Islet precursor cell (in vitro differentiated cells): ENCODE results near the gene C14orf93.

Experiments used
- DNase-seq: peaks from one replicate; pipeline ENCODE4 v3.0.0-alpha.2; 2018

C14orf93 gene

GRCh38 chr14:23045419-23046357 lies 35.7 kb upstream of the C14orf93 start:
- peak; percentile 52 for DNase-seq

- DNase-seq = no peak
Observed at GRCh38 chr14:23044840-23045239, 34.9 kb upstream of the C14orf93 start.

DNA sequence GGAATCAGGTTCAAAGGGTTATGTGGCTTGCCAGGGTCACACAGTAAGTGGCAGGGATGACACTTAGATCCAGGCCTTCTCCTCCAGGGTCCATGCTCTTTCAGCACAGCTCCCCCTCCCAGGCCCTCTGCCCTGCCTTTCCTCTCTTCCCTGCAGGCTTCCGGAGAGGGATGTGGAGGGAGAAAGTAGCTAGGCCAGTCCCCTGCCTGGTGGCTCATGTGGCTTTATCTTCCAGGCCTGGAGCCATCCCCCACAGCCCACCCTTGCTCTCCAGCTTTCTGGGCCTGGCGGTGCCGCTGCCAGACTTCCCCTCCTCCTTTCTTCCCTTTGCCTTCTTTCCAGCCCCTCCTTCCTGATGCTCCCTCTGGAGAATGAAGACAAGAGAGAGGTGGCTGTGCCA lies 33.8 kb upstream of the C14orf93 start:
- peak; percentile 75 for DNase-seq

GRCh38 chr14:23043145-23043544 lies 33.2 kb upstream of the C14orf93 start:
- no peak for DNase-seq

DNA sequence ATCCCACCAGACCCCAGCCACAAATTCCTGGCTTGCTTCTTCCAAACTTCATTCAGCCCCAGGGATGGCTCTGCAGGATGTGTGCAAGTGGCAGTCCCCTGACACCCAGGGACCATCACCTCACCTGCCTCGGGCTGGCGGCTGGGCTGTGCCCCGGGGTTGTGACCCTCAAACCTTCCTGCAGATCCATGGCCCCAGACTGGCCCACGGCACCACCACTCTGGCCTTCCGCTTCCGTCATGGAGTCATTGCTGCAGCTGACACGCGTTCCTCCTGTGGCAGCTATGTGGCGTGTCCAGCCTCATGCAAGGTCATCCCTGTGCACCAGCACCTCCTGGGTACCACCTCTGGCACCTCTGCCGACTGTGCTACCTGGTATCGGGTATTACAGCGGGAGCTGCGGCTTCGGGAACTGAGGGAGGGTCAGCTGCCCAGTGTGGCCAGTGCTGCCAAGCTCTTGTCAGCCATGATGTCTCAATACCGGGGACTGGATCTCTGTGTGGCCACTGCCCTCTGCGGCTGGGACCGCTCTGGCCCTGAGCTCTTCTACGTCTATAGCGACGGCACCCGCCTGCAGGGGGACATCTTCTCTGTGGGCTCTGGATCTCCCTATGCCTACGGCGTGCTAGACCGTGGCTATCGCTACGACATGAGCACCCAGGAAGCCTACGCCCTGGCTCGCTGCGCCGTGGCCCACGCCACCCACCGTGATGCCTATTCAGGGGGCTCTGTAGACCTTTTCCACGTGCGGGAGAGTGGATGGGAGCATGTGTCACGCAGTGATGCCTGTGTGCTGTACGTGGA lies 32.4 kb upstream of the C14orf93 start, which contains the start of gene PSMB11:
Gene PSMB11 (plus strand): TSS at position 51 of the 804 bp plus-strand sequence. CDS start 14 bp downstream, at position 65.
- peak; percentile 50 for DNase-seq

DNA sequence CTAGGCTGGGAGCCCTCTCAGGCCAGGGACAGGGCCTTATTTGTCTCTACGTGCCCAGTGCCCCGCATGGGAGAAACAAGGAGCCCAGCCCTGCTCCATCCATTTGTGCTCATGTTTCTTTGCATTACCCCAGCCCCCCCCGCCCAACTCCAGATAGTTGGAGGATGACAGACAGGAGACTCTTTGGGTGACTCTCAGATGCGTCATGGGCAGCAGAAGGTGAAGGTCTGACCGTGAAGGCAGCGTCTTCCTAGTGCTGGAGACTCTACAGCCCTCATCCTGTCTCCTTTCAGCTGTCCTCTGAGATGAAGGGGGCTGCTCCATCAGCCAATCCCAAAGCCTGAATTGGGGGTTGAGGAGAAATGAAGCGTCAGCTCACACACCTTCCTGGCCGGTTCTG lies 31.8 kb upstream of the C14orf93 start:
- no peak for DNase-seq

DNA sequence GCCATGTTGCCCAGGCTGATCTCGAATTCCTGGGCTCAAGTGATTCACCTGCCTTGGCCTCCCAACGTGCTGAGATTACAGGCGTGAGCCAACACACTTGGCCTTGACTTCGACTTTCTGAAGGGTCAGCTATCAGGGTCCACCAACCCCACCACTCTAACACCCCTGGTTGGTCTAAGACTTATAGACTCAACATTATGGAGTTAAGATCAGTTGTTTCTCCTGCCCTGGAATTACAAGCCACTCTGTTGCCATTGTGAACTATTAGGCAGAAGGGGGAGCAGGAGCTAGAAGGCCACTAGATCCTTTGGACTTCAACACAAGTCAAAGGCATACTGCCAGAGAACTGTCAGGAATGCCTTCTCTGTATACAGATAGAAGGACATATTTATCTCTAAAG lies 30.2 kb upstream of the C14orf93 start:
- no peak for DNase-seq

GRCh38 chr14:23035303-23036144 lies 25.6 kb upstream of the C14orf93 start:
- DNase-seq = no peak

DNA sequence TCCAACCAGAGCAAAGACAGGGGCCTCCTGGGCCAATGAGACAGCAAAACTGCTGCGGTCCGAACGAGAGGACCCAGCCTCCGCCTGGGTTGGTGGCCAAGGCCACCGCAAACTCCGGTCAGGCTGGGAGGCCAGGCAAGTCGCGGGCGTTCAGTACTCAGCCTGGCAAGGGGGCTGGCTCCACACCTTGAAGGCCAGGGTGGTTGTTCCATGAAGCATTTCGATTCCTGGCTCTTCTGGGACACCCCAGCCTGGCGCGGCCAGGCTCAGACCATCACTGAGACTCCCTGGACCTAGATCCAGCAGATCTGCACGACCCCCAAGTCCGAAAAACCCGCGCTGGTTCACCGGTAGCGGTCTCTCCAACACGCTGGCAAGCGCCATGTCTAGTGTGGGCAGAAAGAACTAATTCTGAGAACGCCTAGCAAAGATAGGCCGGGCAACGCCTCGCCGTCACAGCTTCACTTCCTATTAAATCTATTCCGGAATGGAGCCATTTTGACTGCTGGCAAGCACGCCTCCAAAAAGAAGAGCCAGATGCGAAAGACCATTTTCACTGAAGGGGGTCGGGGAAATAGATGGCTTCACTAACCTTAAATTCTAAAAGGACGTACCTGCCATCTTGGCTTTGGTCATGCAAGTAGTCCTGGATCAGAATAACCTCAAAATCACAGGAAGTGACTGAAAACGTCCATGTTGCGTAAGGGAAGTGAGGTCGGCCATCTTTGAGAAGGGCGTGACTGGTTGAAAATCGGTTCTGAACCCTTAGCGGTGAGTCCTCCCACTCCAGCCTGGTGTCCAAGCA lies 24.8 kb upstream of the C14orf93 start, which contains the start of gene PSMB5:
Gene PSMB5 (minus strand): TSS at position 403 of the 805 bp plus-strand sequence. CDS start 19 bp downstream, at position 384.
- peak; percentile 95 for DNase-seq

DNA sequence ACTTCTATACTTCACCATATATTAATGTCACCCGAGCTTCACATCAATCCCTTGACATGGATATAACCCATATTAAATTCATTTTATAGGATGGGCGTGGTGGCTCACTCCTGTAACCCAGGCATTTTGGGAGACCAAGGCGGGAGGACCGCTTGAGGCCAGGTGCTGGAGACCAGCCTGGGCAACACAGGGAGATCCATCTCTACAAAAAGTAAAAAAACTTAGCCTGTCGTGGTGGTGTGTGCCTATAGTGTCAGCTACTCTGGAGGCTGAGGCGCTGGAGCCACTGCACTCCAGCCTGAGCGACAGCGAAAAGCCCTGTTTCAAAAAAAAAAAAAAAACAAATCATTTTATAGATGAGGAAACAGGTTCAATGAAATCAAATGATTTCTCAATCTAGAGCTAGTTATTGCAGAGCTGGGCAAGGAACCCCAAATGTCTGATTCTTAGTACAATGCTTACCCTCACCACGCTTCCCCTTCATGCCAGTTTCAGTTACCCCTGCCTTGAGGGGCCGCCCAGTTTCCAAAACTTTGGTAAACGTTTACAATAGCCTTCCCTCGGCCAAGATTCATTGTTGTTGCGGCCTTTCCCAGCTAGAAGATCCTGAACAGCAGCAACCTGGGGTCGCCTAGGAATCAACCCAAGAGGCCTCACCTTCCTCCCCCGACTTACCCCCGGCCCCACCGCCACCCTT lies 24.0 kb upstream of the C14orf93 start:
- DNase-seq = no peak

GRCh38 chr14:23033251-23033727 lies 23.3 kb upstream of the C14orf93 start:
- no peak for DNase-seq

GRCh38 chr14:23030936-23031335 lies 21.0 kb upstream of the C14orf93 start:
- no peak for DNase-seq

DNA sequence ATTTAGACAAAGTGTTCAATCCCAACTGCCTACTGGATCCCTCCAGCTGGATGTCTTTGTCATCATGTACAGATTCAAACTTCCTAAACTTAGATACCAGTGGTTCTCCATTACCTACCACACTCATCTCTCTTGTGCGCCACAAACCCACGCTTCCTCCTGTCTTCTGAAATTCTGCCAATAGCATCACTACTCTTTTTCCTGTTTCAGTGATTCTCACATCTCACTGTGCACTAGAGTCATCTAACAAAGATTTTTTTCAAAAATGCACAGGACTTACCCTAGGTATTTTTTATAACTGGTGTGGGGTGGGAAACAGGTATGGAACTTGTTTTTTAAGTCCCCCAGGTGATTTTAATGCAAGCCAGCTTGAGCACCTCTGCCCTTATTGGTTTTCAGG lies 18.9 kb upstream of the C14orf93 start:
- DNase-seq = no peak

- peak; percentile 63 for DNase-seq
Observed at GRCh38 chr14:23025151-23025814, 15.3 kb upstream of the C14orf93 start.

DNA sequence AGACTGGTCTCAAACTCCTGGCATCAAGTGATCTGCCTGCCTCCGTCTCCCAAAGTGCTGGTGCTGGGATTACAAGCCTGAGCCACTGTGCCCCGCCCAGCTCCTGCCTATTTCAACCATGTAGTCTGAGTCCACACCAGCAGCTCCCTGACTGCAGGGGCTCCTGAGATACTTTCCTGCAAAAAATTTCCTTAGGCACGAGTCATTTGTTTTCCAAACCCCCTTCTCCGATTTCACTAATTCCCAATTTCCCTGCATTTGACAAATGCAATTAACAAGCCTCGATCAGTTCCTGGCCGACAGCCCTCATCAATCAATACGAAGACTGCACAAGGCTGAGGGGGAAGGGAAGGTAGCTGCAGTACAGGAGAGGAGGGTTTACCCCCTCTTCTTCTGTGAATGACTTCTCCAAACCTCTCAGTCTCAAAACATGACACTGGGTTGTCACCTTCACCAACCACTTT lies 14.7 kb upstream of the C14orf93 start:
- peak; percentile 49 for DNase-seq

- DNase-seq = peak; percentile 14
Observed at GRCh38 chr14:23023795-23024152, 13.8 kb upstream of the C14orf93 start.

DNA sequence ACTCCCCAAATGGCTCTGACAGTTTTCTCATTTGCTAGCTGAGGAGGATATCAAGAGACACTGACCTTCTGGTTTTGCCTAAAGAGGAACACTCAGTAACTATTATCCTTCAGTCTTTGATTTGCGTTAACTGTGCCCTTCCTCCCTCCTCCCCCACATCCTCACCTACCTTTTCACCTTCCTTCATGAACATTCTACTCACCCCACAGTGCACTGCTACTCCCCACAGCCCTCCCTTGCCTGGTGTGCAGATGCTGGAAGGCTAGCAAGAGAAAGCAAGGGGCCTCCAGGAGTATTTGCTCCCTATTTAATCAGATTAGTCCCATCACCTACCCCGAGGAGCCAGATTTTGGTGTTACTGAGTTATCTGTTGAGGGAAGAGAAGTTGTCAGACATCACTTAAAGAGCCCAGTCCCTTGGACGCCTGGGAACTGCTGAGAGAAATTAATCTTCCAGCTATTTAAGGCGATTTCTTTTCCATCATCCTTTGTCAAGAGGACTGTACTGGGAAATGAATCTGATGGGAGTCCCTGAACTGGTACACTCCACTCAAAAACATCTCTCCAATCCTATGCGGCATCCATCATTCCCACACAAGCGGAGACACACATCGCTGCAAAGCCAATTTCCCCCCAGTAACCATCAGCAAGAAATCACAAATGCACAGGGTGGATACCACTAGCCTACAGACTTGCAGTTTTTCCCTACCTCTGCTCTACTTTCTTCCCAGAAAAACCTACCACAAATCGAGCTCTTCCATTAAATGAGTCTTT lies 13.3 kb upstream of the C14orf93 start:
- DNase-seq = no peak

DNA sequence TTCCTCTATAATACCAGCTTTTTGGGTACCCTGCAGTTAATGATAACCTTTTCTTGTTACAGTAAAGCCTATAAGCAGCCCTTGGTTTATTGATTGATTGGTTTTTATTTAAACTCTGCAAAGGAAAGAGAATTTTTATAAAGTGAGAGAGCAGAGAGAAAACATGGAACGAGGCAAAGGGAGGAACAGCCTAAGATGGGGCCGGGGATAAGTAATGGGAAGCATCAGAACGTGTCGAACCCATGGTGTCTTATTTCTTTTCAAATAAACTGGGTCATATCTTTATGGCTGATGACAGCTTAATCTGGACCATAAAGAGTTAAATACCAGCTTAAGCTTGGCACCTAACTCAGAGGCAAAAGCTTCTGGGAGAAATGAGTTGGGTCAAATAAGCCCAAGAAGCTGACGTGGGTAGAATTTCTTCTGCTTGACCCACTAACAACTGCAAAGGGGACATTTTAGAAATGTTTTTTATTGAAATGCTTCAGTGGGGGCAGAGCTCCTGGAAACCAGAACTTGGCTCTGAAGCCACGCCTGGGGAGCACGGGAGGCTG lies 12.0 kb upstream of the C14orf93 start:
- no peak for DNase-seq

GRCh38 chr14:23021434-23021833 lies 11.5 kb upstream of the C14orf93 start:
- peak; percentile 26 for DNase-seq
